ENCODE data around the gene RFX2.

- TF ChIP-seq CTCF (IDR thresholded peaks at IDR 0.05) (no peak), POLR2A (IDR thresholded peaks at IDR 0.05) (no peak)
Measured at GRCh38 chr19:6026390-6027227, 83.7 kb downstream of the RFX2 start.
